NCI-H2081 treated with DMSO at 0.1 percent for 48 hours (cell line): ENCODE results near the gene ZNF672.
"Not testable (repeated sequence)": the region's sequence is repeated elsewhere in the genome, so short reads cannot be mapped to it uniquely, and the experiment has no call there.

Experiments
- DNase-seq: peaks from one replicate; lab custom pipeline; 2025; lab: John Stamatoyannopoulos, UW

Gene ZNF672

DNA sequence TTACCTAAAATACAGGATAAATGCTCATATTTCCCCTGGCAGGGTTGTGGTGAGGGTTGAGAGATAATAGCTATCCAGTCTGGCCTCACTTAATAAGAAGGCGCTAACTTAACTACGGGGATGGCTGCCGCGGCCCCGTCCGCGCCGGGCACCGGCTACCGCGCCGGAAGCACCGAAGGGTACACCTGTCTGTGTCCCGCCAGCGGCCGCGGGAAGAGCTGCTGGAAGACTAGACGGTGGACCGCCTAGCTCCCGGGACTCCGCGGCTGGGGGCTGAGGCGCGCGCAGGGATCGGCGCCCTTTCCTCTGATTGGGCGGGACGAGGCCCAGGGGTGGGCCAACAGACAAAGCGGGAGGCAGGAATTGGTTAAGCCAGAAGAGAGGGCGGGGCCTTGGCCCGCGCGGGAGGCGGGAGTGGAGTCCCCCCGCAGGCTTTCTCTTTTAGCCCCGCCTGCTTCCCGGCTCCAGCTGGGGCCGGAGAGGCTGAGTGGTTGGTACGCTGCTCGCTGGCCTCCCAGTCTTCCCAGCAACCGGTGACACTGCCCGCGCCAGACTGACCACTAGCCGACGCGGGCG lies at the start of gene ZNF672:
Gene ZNF672 (plus strand): TSS at position 444 of the 576 bp plus-strand sequence. CDS start 9,051 bp downstream, outside the sequence.
- peak; percentile 93 for DNase-seq

GRCh38 chr1:248788327-248788726 lies 49.7 kb upstream of the ZNF672 start:
- no peak for DNase-seq

DNA sequence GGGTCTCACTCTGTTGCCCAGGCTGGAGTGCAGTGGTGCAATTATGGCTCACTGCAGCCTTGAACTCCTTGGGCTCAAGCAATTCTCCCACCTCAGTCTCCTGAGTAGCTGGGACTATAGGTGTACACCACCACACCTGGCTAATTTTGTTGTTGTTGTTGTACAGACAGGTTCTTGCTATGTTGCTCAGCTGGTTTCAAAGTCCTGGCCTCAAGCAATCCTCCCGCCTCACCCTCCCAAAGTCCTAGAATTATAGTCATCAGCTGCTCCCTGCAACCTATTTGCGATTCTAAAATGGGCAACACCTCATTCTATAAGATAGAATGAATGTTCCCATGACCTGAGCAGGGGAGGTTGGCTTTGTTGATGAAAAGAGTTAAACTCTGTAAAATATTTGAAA lies 48.7 kb upstream of the ZNF672 start:
- not testable (repeated sequence) for DNase-seq

DNA sequence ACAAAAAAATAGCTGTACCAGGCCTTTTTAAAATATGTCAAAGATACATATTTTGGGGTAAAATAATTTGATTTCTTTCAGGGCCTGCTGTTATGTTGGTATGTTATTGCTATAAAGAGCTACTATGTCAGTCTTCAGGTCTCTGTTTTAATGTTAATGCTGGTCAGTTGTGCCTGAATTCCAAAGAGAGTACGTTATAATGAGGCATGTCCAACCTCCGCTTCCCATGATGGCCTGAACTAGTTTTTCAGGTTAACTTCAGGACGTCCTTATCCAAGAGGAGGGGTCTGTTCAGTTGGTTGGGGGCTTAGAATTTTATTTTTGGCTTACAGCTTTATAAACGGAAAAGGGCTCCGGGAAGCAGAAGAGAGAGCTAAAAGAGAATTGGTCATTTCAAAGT lies 47.6 kb upstream of the ZNF672 start:
- no peak for DNase-seq

DNA sequence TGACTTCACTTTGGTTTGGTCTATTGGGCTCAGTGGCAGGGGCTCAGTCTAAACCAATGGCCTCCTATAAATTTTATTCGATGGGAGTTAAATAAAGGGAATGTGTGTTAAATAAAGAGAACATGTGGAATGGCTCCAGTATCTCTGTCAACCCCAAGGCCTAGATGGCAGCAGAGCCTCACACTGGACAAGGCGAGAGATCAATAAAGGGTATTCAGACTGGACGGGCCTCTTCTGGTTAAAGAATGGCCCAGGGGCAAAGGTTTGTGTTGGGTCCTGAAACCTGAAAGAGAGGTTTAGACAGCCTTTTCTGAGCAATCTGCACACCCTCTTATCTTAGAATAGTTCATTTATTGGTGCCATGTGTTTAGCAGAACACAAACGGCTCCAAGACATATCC lies 47.0 kb upstream of the ZNF672 start:
- DNase-seq = no peak

DNA sequence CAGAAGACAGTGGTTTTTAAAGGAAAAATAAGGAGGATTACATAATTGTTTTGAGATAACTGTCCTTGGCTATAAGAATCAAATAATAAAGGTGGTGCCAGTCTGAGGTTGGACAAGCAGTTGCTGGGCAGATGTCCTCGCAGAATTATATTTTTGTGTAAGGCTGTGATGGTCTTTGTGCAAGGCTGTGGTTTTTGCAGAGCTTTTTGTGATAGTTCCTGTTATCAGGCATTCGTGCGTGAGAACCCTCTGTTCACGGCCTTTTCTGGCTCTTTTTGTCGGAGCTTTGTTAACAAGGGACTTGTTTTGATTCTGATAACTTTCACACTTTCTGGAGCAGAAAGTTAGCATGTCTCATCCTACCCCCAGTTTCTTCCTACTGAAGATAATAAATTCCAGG lies 45.7 kb upstream of the ZNF672 start:
- no peak for DNase-seq

DNA sequence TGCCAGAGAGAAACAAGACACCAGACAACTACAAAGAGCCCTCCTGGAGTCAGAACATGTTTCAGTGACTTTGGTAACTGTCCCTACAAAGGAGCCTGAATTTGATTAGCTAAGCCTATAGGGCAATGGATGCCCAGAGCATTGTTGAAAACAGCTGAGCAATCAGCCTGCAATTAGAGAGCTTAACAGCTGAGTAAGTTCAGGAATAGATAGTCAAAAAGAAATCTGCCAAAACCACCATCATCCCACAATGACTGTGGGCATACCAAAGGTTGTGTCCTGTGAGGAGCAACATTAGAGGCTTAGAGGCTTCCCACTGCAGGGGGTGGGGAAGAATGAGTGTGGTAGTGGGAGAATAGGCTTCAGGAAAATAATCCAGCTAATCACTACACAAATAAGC lies 44.4 kb upstream of the ZNF672 start:
- no peak for DNase-seq

GRCh38 chr1:248794663-248795062 lies 43.4 kb upstream of the ZNF672 start:
- DNase-seq = not testable (repeated sequence)

DNA sequence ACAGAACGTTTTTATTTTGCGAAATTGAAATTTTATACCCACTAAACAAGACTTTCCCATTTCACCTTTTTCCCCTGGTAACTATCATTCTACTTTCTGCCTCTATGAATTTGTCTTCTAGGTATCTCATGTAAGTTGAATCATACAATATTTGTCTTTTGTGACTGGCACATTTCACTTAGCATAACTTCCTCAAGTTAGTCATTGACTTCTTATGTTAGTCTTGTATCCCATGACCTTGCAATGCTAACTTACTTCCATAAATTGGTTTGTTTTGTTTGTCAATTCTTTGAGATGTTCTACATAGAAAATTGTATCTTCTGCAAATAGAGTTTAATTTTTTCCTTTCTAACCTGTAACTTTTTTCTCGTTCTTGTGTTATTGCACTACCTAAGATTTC lies 39.2 kb upstream of the ZNF672 start:
- DNase-seq = no peak

DNA sequence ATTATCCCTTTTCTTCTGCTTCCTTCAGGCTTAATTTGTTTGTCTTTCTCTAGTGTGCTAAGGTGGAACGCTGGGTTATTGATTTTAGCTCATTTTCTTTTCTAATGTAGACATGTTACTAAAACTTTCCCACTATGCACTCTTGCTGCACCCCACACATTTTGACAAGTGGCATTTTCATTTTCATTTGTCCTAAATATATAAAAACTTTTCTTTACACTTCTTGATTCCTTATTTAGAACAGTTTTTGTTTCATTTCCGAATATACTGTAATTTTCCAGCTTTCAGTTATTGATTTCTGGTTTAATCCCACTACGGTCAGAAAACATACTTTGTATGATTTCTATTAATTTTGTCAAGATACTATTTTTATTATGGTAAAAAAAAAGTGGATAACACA lies 37.6 kb upstream of the ZNF672 start:
- DNase-seq = no peak

DNA sequence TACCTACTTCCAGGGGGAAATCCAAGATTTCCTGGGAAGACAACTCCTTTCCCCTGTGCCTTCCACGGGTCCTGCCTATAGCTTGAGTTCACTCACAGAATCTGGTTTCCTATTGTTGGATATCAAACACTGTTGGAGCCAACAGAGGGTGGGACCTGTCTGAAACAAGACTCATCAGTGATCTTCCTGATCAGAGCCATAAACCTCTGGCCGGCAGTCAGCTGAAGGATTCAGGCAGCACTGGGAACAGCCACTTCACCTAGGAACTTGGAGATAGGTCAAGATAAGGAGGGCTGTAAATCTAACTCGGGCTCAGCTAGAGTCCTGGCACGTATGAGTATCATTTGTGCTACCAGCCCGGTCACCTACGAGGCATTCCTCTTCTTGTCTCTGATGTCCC lies 35.6 kb upstream of the ZNF672 start:
- DNase-seq = no peak

GRCh38 chr1:248803501-248803900 lies 34.5 kb upstream of the ZNF672 start:
- not testable (repeated sequence) for DNase-seq

GRCh38 chr1:248804771-248805681 lies 33.0 kb upstream of the ZNF672 start:
- no peak for DNase-seq

- no peak for DNase-seq
These were observed 32.1 kb upstream of the ZNF672 start for GRCh38 chr1:248805876-248806275.

DNA sequence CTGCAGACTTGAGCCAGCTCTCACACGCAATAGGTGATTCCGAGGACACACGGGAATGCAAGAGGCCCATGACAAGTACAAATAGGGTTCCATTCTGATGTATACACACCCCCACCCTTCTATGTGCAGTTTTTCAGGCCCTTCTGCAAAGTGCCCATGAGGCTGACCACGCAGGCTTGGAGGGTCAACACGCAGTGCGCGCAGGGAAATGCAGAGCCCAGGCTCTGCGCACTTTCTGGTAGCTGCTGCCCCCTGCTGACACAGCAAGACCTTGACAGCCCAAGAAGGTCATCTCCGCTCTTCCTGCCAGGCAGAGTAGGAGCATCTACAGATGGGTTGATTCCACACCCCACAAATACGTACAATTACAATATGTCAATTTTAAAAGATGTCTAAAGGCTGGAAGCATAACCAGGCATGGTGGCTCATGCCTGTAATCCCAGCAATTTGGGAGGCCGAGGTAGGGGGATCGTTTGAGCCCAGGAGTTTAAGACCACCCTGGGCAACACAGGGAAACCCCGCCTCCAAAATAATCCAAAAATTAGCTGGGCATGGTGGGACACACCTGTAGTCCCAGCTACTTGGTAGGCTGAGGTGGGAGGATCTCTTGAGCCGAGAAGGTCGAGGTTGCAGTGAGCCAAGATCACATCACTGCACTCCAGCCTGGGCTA lies 30.8 kb upstream of the ZNF672 start:
- DNase-seq = no peak

DNA sequence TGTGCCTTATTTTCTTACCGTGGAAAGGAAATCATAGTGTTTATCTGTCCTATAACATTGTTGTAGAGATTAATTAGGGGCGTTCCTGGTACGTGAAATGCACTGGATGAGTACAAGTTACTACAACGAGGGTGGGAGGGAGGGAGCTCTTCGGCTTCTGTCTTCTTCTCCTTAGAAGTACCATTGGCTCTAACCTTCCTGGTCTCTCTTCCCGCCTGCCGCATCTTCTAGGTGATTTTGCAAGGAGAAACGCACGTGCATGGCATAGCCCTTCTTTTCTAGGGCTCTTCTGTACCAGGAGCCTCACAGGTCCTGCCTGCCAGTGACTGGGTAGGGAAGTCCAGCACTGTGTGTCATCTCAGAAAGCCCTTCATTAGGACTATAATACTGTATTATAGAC lies 29.1 kb upstream of the ZNF672 start:
- DNase-seq = no peak

DNA sequence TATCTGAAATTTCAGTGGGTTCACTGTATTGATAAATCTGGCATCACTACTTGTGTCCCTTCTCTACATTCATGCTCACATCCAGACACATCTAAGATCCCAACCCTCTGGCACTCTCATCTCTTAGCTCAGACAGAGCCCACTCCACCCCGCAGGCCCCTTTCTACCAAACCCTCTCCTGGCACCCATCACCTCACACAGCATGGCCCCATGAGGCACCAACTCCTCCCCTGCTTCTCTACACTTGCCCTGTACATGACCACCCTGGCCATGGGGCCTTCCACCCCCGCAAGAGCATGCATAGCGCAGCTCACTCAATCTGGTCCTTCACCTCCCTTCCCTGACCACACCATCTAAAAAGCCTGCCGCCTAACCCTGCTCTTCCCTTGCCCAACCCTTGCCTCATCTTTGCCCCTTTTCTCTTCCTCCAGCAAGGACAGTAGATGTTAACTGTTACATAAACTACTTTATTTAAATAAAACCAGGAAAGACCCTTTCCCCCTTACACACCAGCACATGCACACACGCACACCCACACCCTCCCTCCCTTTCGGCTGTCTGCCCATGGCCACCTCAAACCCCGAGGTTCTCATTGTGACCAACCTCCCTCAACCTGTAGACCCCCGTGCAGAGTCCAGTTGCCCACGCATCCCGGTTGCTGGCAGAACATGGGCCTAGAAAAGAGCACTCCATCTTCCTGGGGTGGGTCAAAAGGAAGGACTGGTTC lies 27.9 kb upstream of the ZNF672 start:
- no peak for DNase-seq

DNA sequence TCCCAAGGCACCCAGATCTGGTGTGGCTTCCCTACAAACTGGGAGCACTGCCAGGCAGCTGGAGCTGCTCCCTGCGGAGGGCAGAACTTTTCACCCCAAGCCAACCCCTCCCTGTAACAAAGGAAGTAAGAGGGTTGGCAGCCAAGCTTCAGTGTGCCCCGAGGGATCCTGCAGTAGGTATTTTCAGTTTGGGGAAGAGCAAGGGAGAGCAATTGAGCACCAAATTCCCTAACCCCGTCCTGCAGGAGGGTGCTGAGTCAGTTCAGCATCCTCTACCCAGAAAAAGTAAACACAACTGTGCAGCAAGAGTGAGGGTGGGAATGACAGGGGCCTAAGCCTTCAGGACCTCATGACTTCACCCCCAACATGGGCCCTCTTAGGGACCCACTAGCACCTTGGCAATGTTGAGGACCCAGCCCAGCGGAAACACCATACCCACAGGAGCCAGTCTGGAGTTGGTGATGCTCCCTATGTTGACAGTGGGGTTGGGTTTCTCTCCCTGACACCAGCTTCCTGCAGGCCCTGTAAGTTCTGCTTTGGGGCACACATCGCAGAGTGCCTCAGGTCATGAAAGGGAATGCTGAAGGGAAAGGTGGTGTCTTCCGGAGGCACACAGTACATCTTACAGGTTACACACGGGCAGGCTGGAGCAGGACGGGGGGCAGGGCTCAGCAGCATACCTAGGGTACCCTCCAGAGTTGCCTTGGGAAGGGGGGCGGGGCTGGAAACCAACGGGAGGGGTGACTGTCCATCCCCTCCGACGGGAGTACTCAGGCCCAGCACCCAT lies 27.1 kb upstream of the ZNF672 start:
- no peak for DNase-seq

- DNase-seq = no peak
These were observed 26.2 kb upstream of the ZNF672 start for GRCh38 chr1:248811514-248812490.

DNA sequence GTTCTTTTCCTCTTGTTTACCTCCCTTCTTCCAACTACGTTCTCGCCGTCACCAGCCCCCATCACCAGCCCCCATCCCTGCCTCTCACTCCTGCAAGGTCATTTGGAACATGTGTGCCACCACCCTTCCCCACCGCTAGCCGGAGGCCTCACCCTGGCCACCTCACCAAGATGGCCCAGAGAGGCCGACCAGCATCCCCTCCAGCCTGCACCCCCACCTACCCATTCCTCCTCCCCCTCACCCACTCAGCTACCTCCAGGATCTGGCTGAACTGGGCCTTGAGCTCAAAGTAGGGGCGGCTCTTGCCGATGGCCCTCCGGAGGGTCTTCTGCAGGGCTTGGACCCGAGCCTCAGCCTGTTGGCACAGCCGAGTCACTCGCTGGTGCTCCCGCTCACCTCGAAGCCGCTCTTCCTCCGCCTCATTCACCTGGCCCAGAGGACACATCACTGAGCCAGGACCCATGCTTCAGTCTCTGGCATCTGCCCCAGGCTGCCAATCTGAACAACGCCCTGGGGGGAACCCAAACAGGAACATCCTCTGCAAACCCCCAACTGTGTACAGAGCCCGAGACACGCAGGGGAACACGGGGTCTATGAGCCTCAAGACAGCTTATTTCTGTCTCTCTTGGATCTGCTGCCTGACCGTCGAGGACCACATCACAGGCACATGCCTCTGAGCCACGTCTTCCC lies 25.1 kb upstream of the ZNF672 start:
- no peak for DNase-seq
